HG03103 (cell line): ENCODE measurements around the gene CALCA.
"Not testable (repeated sequence)": the region's sequence is repeated elsewhere in the genome, so short reads cannot be mapped to it uniquely, and the experiment has no call there.

Source experiments
- ATAC-seq: cut with Tn5 transposase; IDR thresholded peaks from one replicate; pipeline ENCODE4 v1.9.1; 2021; ENCODE audit warnings: low read depth; ENCODE audit not compliant: unreplicated experiment

CALCA gene

GRCh38 chr11:14971865-14972580 lies at the start of gene CALCA:
Gene CALCA (minus strand): TSS chr11:14972351. CDS start chr11:14971192, 1,159 bp downstream.
- no peak for ATAC-seq

GRCh38 chr11:15016200-15016599 lies 44.0 kb upstream of the CALCA start:
- no peak for ATAC-seq

GRCh38 chr11:15011776-15012345 lies 39.7 kb upstream of the CALCA start:
- no peak for ATAC-seq

- ATAC-seq, result no peak
These were observed 38.7 kb upstream of the CALCA start for GRCh38 chr11:15010865-15011264.

GRCh38 chr11:15006139-15006759 lies 34.1 kb upstream of the CALCA start:
- peak; percentile 81 for ATAC-seq

- not testable (repeated sequence) for ATAC-seq
These were observed 16.0 kb upstream of the CALCA start for GRCh38 chr11:14988133-14988532.

- ATAC-seq, result no peak
These were observed 9.4 kb upstream of the CALCA start for GRCh38 chr11:14981507-14981906.

- ATAC-seq, result no peak
These were observed 8.7 kb upstream of the CALCA start for GRCh38 chr11:14980854-14981253.

GRCh38 chr11:14977101-14977880 lies 5.1 kb upstream of the CALCA start:
- ATAC-seq, result no peak

- ATAC-seq, result no peak
These were observed 3.1 kb upstream of the CALCA start for GRCh38 chr11:14975252-14975587.

GRCh38 chr11:14974515-14975251 lies 2.5 kb upstream of the CALCA start:
- peak; percentile 43 for ATAC-seq

GRCh38 chr11:14973621-14974514 lies 1.7 kb upstream of the CALCA start:
- peak; percentile 53 for ATAC-seq

GRCh38 chr11:14972581-14973495 lies 687 bp upstream of the CALCA start:
- ATAC-seq, result no peak

- ATAC-seq, result peak; percentile 55
These were observed 2.2 kb downstream of the CALCA start for GRCh38 chr11:14969901-14970323.

GRCh38 chr11:14967581-14968243 lies 4.4 kb downstream of the CALCA start:
- ATAC-seq, result no peak

GRCh38 chr11:14956111-14956510 lies 16.0 kb downstream of the CALCA start:
- no peak for ATAC-seq

- no peak for ATAC-seq
These were observed 17.6 kb downstream of the CALCA start for GRCh38 chr11:14954581-14954980.

GRCh38 chr11:14953904-14954303 lies 18.2 kb downstream of the CALCA start:
- ATAC-seq, result no peak
